Endothelial cell of umbilical vein (primary cell): ENCODE data around the gene TPM1. TPM values are rescaled to one million over a fixed set of nuclear protein-coding genes. Genes with fewer than 3 reads are reported as not detected.

Source experiments
- BruUV-seq: library from RNA; stranded (reverse); fragments of 400-500 nt; replicated peaks from 2 replicates; lab custom pipeline; 2021; lab: Mats Ljungman, UMichigan
- CTCF ChIA-PET: fragments of 300-600, 350-600 bp; sonication (Branson Sonifier 250); formaldehyde crosslinking; loops from one replicate; lab custom pipeline; 2021; ENCODE audit warnings: antibody characterized with exemption, inconsistent platforms; lab: Charles Lee
- POLR2A ChIA-PET: fragments of 300-600, 350-600 bp; sonication (Branson Sonifier 250); formaldehyde crosslinking; loops from one replicate; lab custom pipeline; 2021; ENCODE audit warnings: antibody characterized with exemption, inconsistent platforms; lab: Charles Lee
- DNase-seq: peaks from one replicate; pipeline ENCODE4 v3.0.0-alpha.2; 2011; ENCODE audit warnings: low read depth, low spot score
- FAIRE-seq: peaks from 2 replicates; lab custom pipeline; 2011; peaks lifted over from hg19 to GRCh38; lab: Jason Lieb, UNC
- H2AFZ ChIP-seq: 2 replicates; pipeline ENCODE4 v1.6.0; 2012; ENCODE audit warnings: low read depth, low read length, control low read depth, inconsistent platforms
- H3K27ac ChIP-seq: 2 replicates; pipeline ENCODE4 v1.5.1; 2011; ENCODE audit warnings: low read depth, mild to moderate bottlenecking, control low read depth, low read length, moderate library complexity; ENCODE audit not compliant: insufficient read depth
- H3K27me3 ChIP-seq, 2 experiments: 2 replicates each; pipeline versions ENCODE4 v1.6.0 to v1.6.1; 2011; ENCODE audit warnings: low read length in 2 of 2, mixed read lengths in 1 of 2; ENCODE audit not compliant: control insufficient read depth in 2 of 2, insufficient read depth in 2 of 2
- H3K36me3 ChIP-seq, 2 experiments: 2 replicates in 1 of 2; 3 replicates in 1 of 2; pipeline ENCODE4 v1.5.1; 2011; ENCODE audit warnings: low read length in 2 of 2, mild to moderate bottlenecking in 1 of 2, moderate library complexity in 1 of 2; ENCODE audit not compliant: control insufficient read depth in 2 of 2, insufficient read depth in 2 of 2; ENCODE audit errors: extremely low read depth in 1 of 2
- H3K4me1 ChIP-seq: 3 replicates; pipeline ENCODE4 v1.5.1; 2011; ENCODE audit warnings: mild to moderate bottlenecking, low read length; ENCODE audit not compliant: control insufficient read depth, insufficient read depth; ENCODE audit errors: extremely low read depth
- H3K4me2 ChIP-seq: 2 replicates; pipeline ENCODE4 v1.6.1; 2011; ENCODE audit warnings: low read length, control low read depth, mixed read lengths; ENCODE audit not compliant: insufficient read depth
- H3K4me3 ChIP-seq, 3 experiments: fragments of 200-600 bp in 1 of 3; sonication (generic), shearing (Covaris generic) in 1 of 3; replicated peaks in 1 of 3; 2 replicates each; pipeline ENCODE4 v1.5.1; 2011 to 2016; ENCODE audit warnings: control low read depth in 3 of 3, low read length in 3 of 3, mild to moderate bottlenecking in 2 of 3, inconsistent platforms in 1 of 3, low read depth in 1 of 3, moderate library complexity in 1 of 3; ENCODE audit not compliant: insufficient read depth in 1 of 3
- H3K79me2 ChIP-seq: 2 replicates; pipeline ENCODE4 v1.6.0; 2012; ENCODE audit warnings: low read length, inconsistent platforms; ENCODE audit not compliant: control insufficient read depth, insufficient read depth
- H3K9ac ChIP-seq: replicated peaks from 2 replicates; pipeline ENCODE3; 2011; ENCODE audit warnings: low read length, control low read depth; ENCODE audit not compliant: insufficient read depth; ENCODE audit errors: extremely low read depth
- H3K9me1 ChIP-seq: replicated peaks from 3 replicates; pipeline ENCODE4 v1.6.0; 2011; ENCODE audit warnings: mild to moderate bottlenecking, low read length; ENCODE audit not compliant: control insufficient read depth, insufficient read depth; ENCODE audit errors: extremely low read depth
- H3K9me3 ChIP-seq: replicated peaks from 2 replicates; pipeline ENCODE4 v1.5.1; 2012; ENCODE audit warnings: low read length, inconsistent platforms; ENCODE audit not compliant: control insufficient read depth, insufficient read depth
- H4K20me1 ChIP-seq: replicated peaks from 2 replicates; pipeline ENCODE3; 2011; ENCODE audit warnings: mild to moderate bottlenecking, low read length; ENCODE audit not compliant: control insufficient read depth, insufficient read depth; ENCODE audit errors: extremely low read depth
- FOS ChIP-seq: IDR thresholded peaks from 2 replicates; pipeline ENCODE4 v1.6.1; 2011; ENCODE audit warnings: mild to moderate bottlenecking, low read length, moderate library complexity, borderline replicate concordance; ENCODE audit not compliant: insufficient read depth
- JUN ChIP-seq: IDR thresholded peaks from 2 replicates; pipeline ENCODE4 v1.6.1; 2011; ENCODE audit warnings: borderline replicate concordance, low read depth; ENCODE audit not compliant: insufficient read length, insufficient read depth
- MYC ChIP-seq: IDR thresholded peaks from one replicate; pipeline ENCODE4 v1.6.1; 2011; ENCODE audit warnings: mild to moderate bottlenecking, low read depth, low read length
- POLR2AphosphoS5 ChIP-seq: IDR thresholded peaks from 2 replicates; pipeline ENCODE4 v1.6.1; 2012; ENCODE audit warnings: low read depth, mild to moderate bottlenecking, control low read depth, low read length, moderate library complexity; ENCODE audit not compliant: insufficient read depth
- dilution Hi-C: fragments of 300-500 bp; cut with MboI; formaldehyde crosslinking; loops from one replicate; pipeline ENCODE4 v1.15.0; 2019; ENCODE audit warnings: low sequenced_read_pairs; ENCODE audit not compliant: extremely low pct_ligation_motif_present
- intact Hi-C: fragments of 100-400 bp; cut with micrococcal nuclease; formaldehyde crosslinking; loops from one replicate; pipeline ENCODE4 v1.10.0; 2022
- polyA plus RNA-seq, 4 experiments: library from polyadenylated mRNA; depleted of rRNA in 3 of 4; stranded (reverse) in 3 of 4; unstranded in 1 of 4; fragments of >200 nt; gene quantifications; 2 replicates each; pipeline versions ENCODE4 v1.2.1 to v1.2.3, GENCODE V29; 2011 to 2012; ENCODE audit warnings: missing spikeins in 1 of 4
- total RNA-seq: library from RNA; stranded (reverse); gene quantifications from 2 replicates; pipeline ENCODE4 v1.2.3, GENCODE V29; 2021
- TF ChIP-seq, protein P1 (sequence below): IDR thresholded peaks from 2 replicates; pipeline ENCODE4 v1.6.1; 2011; ENCODE audit not compliant: insufficient read depth, insufficient read length
- TF ChIP-seq, protein P2 (sequence below), 2 donors: IDR thresholded peaks; 1 replicate in 1 of 2; 2 replicates in 1 of 2; pipeline ENCODE4 v1.5.1; 2011; ENCODE audit warnings: low read length in 2 of 2, mild to moderate bottlenecking in 2 of 2, moderate library complexity in 2 of 2, control low read depth in 1 of 2, inconsistent platforms in 1 of 2, low read depth in 1 of 2; ENCODE audit not compliant: insufficient read depth in 1 of 2; ENCODE audit errors: extremely low read depth in 1 of 2

TPM1 gene
- total and polyA plus RNA-seq, 2 donors (not counting 3 experiments of a cell fraction or from before 2014, with no cell fraction given): 518 to 558 TPM

DNA sequence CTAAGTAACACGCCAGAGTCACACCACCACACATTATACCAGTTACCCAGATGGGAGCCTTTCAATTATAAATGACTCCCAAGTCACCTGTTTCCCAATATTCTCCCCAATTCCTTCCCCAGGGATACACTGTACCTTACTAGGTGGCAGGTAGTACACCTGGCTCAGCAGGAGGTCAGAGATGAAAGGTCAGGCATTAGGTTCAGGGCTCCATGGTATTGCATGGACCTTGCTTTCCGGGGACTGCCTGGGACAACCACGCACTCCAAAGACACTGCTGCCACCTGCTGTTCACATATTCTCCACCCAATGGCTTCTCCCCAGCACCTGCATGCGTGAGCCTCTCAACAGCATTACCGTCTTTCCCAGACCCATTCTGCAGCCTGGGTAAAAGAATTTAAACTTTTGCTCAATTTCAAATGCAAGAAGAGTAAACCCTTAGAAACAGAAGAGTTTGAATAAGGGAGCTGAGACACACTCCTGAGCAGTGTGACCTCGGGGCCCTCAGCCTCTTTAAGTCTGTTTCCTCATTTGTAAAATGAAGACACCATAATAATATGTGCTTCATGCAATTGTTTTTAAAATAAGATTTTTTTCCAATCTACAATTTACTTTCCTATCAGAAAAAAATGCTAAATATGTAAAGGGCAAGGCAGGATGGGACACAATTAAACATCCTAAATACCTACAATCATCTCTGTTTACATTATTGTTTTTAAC is 51.1 kb downstream of the TPM1 start:
- intact Hi-C loops (loop anchor here (1.0 to 10.0 kb wide), 4 partner anchors 45 to 699 kb away; partner anchors contain the start of gene TLN2), dilution Hi-C loops (no loop called here)
- Histone ChIP-seq H3K27ac (no peak overlapping the region), H3K4me1 (peaks cover 22% of the 10 kb centered on the region), H3K79me2 (no peaks in the 10 kb centered on the region), H3K4me3 (no peak overlapping the region), H3K9me3 (no peaks in the 10 kb centered on the region), H2AFZ (no peak overlapping the region), H3K9ac (no peak overlapping the region), H3K4me2 (no peak overlapping the region), H3K9me1 (no peaks in the 10 kb centered on the region), H3K36me3 (no peaks in the 10 kb centered on the region), H3K27me3 (no peaks in the 10 kb centered on the region), H4K20me1 (no peaks in the 10 kb centered on the region)
- TF ChIP-seq, protein P1, sequence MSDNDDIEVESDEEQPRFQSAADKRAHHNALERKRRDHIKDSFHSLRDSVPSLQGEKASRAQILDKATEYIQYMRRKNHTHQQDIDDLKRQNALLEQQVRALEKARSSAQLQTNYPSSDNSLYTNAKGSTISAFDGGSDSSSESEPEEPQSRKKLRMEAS: no peak
- TF ChIP-seq MYC: no peak
- TF ChIP-seq FOS: no peak
- no peak for TF ChIP-seq POLR2AphosphoS5
- TF ChIP-seq, protein P2, sequence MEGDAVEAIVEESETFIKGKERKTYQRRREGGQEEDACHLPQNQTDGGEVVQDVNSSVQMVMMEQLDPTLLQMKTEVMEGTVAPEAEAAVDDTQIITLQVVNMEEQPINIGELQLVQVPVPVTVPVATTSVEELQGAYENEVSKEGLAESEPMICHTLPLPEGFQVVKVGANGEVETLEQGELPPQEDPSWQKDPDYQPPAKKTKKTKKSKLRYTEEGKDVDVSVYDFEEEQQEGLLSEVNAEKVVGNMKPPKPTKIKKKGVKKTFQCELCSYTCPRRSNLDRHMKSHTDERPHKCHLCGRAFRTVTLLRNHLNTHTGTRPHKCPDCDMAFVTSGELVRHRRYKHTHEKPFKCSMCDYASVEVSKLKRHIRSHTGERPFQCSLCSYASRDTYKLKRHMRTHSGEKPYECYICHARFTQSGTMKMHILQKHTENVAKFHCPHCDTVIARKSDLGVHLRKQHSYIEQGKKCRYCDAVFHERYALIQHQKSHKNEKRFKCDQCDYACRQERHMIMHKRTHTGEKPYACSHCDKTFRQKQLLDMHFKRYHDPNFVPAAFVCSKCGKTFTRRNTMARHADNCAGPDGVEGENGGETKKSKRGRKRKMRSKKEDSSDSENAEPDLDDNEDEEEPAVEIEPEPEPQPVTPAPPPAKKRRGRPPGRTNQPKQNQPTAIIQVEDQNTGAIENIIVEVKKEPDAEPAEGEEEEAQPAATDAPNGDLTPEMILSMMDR (IDR thresholded peaks at IDR 0.05; ENCODE audit: extremely low read depth in 1 of 2, insufficient read depth in 1 of 2, low read depth in 1 of 2, low read length in 2 of 2): peak; percentile 83 to 84
- TF ChIP-seq JUN: no peak
- DNase-seq (peak; percentile 73), FAIRE-seq (peak; percentile 86)
- BruUV-seq: no TSS peak
- ChIA-PET POLR2A (no interaction called here), CTCF (interaction anchor here (0.5 to 5.8 kb wide), 17 partner anchors 15 to 352 kb away, joined by 3 to 36 read pairs (median 5); no protein-coding TSS in a partner anchor)
